ENCODE measurements around the gene SLC50A1.

SLC50A1 gene

GRCh38 chr1:155170101-155170785 is 34.6 kb downstream of the SLC50A1 start:
- no peak for DNase-seq (ENCODE audit: low spot score)
- FAIRE-seq: no peak

DNA sequence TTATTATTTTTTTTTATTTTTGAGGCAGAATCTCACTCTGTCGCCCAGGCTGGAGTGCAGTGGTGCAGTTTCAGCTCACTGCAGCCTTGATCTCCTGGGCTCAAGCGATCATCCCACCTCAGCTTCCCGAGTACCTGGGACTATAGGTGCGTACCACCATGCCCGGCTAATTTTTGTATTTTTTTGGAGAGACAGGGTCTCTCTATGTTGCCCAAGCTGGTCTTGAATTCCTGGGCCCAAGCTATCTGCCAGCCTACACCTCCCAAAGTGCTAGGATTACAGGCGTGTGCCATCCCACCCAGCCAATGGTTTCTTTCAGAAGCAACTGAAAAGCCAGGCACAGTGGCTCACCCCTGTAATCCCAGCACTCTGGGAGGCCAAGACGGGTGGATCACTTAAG is 35.2 kb downstream of the SLC50A1 start:
- DNase-seq (ENCODE audit: low spot score) (no peak), FAIRE-seq (no peak)

GRCh38 chr1:155171836-155172731 is 36.4 kb downstream of the SLC50A1 start:
- no peak for FAIRE-seq
- no peak for DNase-seq (ENCODE audit: low spot score)

- peak; percentile 97 for DNase-seq (ENCODE audit: low spot score)
- FAIRE-seq: peak; percentile 20
Measured at GRCh38 chr1:155172732-155173477, 37.3 kb downstream of the SLC50A1 start, which contains the start of gene KRTCAP2. Gene KRTCAP2 (minus strand): TSS chr1:155173304. CDS start chr1:155173224, 80 bp downstream.

DNA sequence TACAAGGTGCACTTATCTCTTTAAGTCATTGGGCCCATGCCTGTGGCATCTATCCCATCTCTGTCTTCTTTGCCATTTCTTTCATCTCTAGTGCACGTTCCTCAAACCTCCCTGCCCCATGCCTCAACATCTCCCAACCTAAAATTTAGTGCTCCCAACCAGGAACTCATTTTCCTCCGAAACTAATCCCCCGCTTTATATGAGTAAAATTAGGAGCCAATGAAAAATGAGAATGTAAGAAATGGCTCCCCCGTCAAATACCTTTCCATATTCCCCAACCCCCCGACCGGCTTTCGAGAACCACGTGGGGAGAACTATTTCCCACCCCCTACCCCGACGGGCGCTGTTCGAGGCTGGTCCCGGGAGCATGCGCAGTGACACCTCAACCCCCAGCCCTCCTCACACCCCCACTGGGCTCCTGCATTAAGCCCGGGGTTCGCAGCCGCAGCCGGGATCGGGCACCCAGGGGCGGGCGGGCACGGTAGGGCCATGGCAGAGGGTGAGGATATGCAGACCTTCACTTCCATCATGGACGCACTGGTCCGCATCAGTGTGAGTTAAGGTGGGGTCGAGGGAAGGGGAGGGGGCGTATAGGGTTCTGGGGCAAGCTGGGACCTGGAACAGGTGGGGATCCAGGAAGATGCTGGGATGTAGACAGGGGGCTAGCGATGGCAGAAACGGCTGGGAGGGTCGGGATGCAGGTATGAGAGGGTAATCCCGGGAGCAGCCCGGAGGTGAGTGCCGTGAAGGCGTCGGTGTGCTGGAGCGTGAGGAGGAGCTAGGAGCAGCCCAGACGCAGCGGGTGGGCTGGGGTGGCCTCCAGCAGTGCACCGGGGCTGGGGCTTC is 38.0 kb downstream of the SLC50A1 start, which contains the start of gene TRIM46:
TRIM46 (plus strand) TSS at position 372 of the 846 bp plus-strand sequence; CDS start at position 490, 118 bp downstream.
- no peak for FAIRE-seq
- peak; percentile 77 for DNase-seq (ENCODE audit: low spot score)

DNA sequence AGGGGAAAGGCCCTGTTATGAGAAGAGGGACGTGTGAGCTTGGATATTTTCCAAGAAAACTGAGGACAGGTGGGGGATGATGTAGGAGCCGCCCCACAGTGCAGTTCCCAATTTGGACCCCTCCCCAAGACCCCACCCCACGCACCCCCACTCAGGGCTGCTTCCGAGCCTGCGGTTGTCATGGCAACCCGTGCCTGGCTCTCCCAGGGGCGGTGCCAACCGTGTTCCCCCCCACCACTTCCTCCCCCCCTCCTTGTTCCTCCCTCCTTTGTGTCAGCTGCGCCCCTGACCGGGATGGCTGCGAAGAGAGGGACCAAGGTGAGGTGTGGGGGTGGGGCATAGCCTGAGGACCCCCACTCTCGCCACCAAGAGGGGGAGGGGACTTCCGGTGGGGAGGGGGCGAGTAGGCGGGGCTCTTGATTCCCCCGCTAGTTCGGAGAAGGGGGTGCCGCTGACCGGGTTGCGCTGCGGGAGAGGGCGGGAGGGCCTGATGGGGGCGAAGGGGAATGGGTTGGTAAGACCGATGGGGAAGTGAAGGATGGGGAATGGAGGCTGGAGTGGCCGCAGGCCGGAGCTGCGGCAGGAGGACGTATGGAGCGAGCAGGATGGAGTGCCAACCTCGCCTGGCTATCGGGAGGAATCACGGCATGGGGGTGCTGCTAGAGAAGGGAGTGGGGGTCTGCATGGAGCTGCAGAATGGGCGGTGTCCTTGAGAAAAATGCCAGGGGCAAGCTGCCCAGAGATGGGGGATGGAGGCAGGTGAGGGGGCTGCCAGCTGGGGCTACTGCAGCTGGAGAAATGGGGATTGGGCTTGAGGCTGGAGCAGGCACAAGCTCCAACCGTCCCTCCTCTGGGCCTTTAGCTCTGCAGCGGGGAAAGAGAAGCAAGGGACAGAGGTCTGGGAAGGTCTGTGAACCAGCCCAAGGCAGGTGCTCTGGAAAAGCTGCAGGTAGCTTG is 39.0 kb downstream of the SLC50A1 start:
- peak; percentile 61 for DNase-seq (ENCODE audit: low spot score)
- FAIRE-seq: no peak

- DNase-seq (ENCODE audit: low spot score) (no peak), FAIRE-seq (no peak)
Measured at GRCh38 chr1:155175281-155175926, 39.8 kb downstream of the SLC50A1 start.

GRCh38 chr1:155175927-155176371 is 40.3 kb downstream of the SLC50A1 start:
- DNase-seq (ENCODE audit: low spot score) (no peak), FAIRE-seq (no peak)

- FAIRE-seq (peak; percentile 50), DNase-seq (ENCODE audit: low spot score) (peak; percentile 89)
Measured at GRCh38 chr1:155176544-155177071, 41.0 kb downstream of the SLC50A1 start.

GRCh38 chr1:155177192-155177917 is 41.7 kb downstream of the SLC50A1 start:
- DNase-seq (ENCODE audit: low spot score) (no peak), FAIRE-seq (no peak)

- no peak for DNase-seq (ENCODE audit: low spot score)
Measured at GRCh38 chr1:155177918-155178281, 42.2 kb downstream of the SLC50A1 start.

GRCh38 chr1:155178441-155179111 is 42.9 kb downstream of the SLC50A1 start:
- FAIRE-seq (no peak), DNase-seq (ENCODE audit: low spot score) (no peak)

More at GRCh38 chr1:155177918-155178281, 42.2 kb downstream of the SLC50A1 start:
- FAIRE-seq: no peak

- FAIRE-seq (no peak), DNase-seq (ENCODE audit: low spot score) (no peak)
Measured at GRCh38 chr1:155179112-155180031, 43.7 kb downstream of the SLC50A1 start.

GRCh38 chr1:155181371-155182051 is 45.9 kb downstream of the SLC50A1 start:
- DNase-seq (ENCODE audit: low spot score) (no peak), FAIRE-seq (no peak)

GRCh38 chr1:155182052-155182550 is 46.4 kb downstream of the SLC50A1 start:
- FAIRE-seq: no peak
- no peak for DNase-seq (ENCODE audit: low spot score)

All from urothelium cell line (cell line).